Mesodermal cell (in vitro differentiated cells): ENCODE results near the gene PIGS. TPM values are rescaled to one million over a fixed set of nuclear protein-coding genes. Genes with fewer than 3 reads are reported as not detected.
"Not testable (repeated sequence)": the region's sequence is repeated elsewhere in the genome, so short reads cannot be mapped to it uniquely, and the experiment has no call there.

Experiments used
- H3K27ac ChIP-seq: 2 replicates; pipeline ENCODE4 v1.7.0; 2013; ENCODE audit warnings: mild to moderate bottlenecking, low read depth, low read length, moderate library complexity; ENCODE audit not compliant: severe bottlenecking
- H3K36me3 ChIP-seq: 2 replicates; pipeline ENCODE4 v1.7.1; 2013; ENCODE audit warnings: mild to moderate bottlenecking, low read length, moderate library complexity; ENCODE audit not compliant: control insufficient read depth, insufficient read depth
- H3K4me1 ChIP-seq: one replicate; pipeline ENCODE4 v1.7.1; 2013; ENCODE audit warnings: mild to moderate bottlenecking, low read length; ENCODE audit not compliant: insufficient read depth, control insufficient read depth, poor library complexity, severe bottlenecking
- H3K4me3 ChIP-seq: 2 replicates; pipeline ENCODE4 v1.7.0; 2013; ENCODE audit warnings: low read length, control low read depth, mild to moderate bottlenecking; ENCODE audit not compliant: insufficient read depth, poor library complexity, severe bottlenecking; ENCODE audit errors: extremely low read depth
- H3K9me3 ChIP-seq: 2 replicates; pipeline ENCODE4 v1.7.1; 2013; ENCODE audit warnings: mild to moderate bottlenecking, low read length, moderate library complexity; ENCODE audit not compliant: control insufficient read depth
- WGBS, 2 experiments: methylation state at CpG; one replicate each; pipeline ENCODE4 v1.1.5; 2013; ENCODE audit warnings: missing lambda C conversion rate in 2 of 2; ENCODE audit not compliant: insufficient coverage in 2 of 2; 5-methylcytosine and 5-hydroxymethylcytosine counted together
- polyA plus RNA-seq, 2 experiments: library from polyadenylated mRNA; stranded (reverse); fragments of 50-300 nt; gene quantifications; one replicate each; pipeline ENCODE4 v1.2.3, GENCODE V29; 2013

Gene PIGS
- 62.7 TPM for polyA plus RNA-seq (2013, experiment 1 of 2)
- polyA plus RNA-seq (2013, experiment 2 of 2) = 65.7 TPM

GRCh38 chr17:28571361-28572122, at the start of gene PIGS:
TSS of gene PIGS (minus strand) at chr17:28571524. CDS start at chr17:28571496, 28 bp downstream.
- Histone ChIP-seq H3K4me3 (peak within 1 kb of the TSS; percentile 93), H3K4me1 (peaks cover 4% of the 10 kb centered on the region), H3K36me3 (peaks cover 12% of the 10 kb centered on the region), H3K27ac (peak within 1 kb of the TSS; percentile 10), H3K9me3 (no peaks in the 10 kb centered on the region)
- WGBS, 2 experiments = 2 to 3% methylated on average over 35 to 40 of the region's 49 CpGs

GRCh38 chr17:28620010-28620409, 48.7 kb upstream of the PIGS start:
- Histone ChIP-seq H3K4me1 (no peaks in the 10 kb centered on the region), H3K9me3 (no peaks in the 10 kb centered on the region), H3K4me3 (no peak overlapping the region), H3K27ac (no peak overlapping the region), H3K36me3 (peaks cover 96% of the 10 kb centered on the region)
- WGBS, 2 experiments = 89 to 90% methylated on average over 2 of the region's 2 CpGs

GRCh38 chr17:28618464-28618863, 47.1 kb upstream of the PIGS start:
- H3K36me3 ChIP-seq = peaks cover 94% of the 10 kb centered on the region

GRCh38 chr17:28616281-28616680, 45.0 kb upstream of the PIGS start:
- peaks cover 94% of the 10 kb centered on the region for H3K36me3 ChIP-seq
- H3K4me1 ChIP-seq = no peaks in the 10 kb centered on the region
- H3K4me3 ChIP-seq = no peak overlapping the region
- 90 to 97% methylated on average over 5 to 6 of the region's 7 CpGs for WGBS, 2 experiments
- no peak overlapping the region for H3K27ac ChIP-seq
- no peaks in the 10 kb centered on the region for H3K9me3 ChIP-seq

More at GRCh38 chr17:28618464-28618863, 47.1 kb upstream of the PIGS start:
- 100% methylated on average over 1 of the region's 3 CpGs for WGBS, 2 experiments
- Histone ChIP-seq H3K9me3 (no peaks in the 10 kb centered on the region), H3K4me1 (no peaks in the 10 kb centered on the region), H3K4me3 (no peak overlapping the region), H3K27ac (no peak overlapping the region)

GRCh38 chr17:28615260-28615940, 44.1 kb upstream of the PIGS start:
- no peaks in the 10 kb centered on the region for H3K4me1 ChIP-seq
- no peak overlapping the region for H3K4me3 ChIP-seq
- H3K9me3 ChIP-seq = no peaks in the 10 kb centered on the region
- H3K27ac ChIP-seq = no peak overlapping the region
- WGBS, 2 experiments = 97 to 100% methylated on average over 3 of the region's 4 CpGs
- H3K36me3 ChIP-seq = peaks cover 94% of the 10 kb centered on the region

GRCh38 chr17:28613931-28614381, 42.6 kb upstream of the PIGS start, which contains the start of gene RSKR:
TSS of gene RSKR (minus strand) at chr17:28614185. CDS start at chr17:28614161, 24 bp downstream.
- WGBS, 2 experiments = 83 to 89% methylated on average over 2 to 5 of the region's 5 CpGs
- H3K36me3 ChIP-seq = peaks cover 94% of the 10 kb centered on the region

GRCh38 chr17:28612936-28613872, 41.9 kb upstream of the PIGS start:
- Histone ChIP-seq H3K27ac (peak overlapping the region; percentile 48), H3K36me3 (peaks cover 94% of the 10 kb centered on the region), H3K9me3 (no peaks in the 10 kb centered on the region), H3K4me3 (no peak overlapping the region), H3K4me1 (no peaks in the 10 kb centered on the region)
- WGBS, 2 experiments = 78 to 86% methylated on average over 3 to 4 of the region's 6 CpGs

More at GRCh38 chr17:28613931-28614381, 42.6 kb upstream of the PIGS start, which contains the start of gene RSKR:
- Histone ChIP-seq H3K4me1 (no peaks in the 10 kb centered on the region), H3K9me3 (no peaks in the 10 kb centered on the region), H3K4me3 (no peak within 1 kb of the TSS), H3K27ac (peak within 1 kb of the TSS; percentile 48)

- no peak overlapping the region for H3K4me3 ChIP-seq
- WGBS, 2 experiments = 88 to 100% methylated on average over 1 to 2 of the region's 2 CpGs
- peaks cover 92% of the 10 kb centered on the region for H3K36me3 ChIP-seq
- no peak overlapping the region for H3K27ac ChIP-seq
- H3K9me3 ChIP-seq = no peaks in the 10 kb centered on the region
- H3K4me1 ChIP-seq = no peaks in the 10 kb centered on the region
Measured at GRCh38 chr17:28612531-28612930, 41.2 kb upstream of the PIGS start.

GRCh38 chr17:28610376-28610775, 39.1 kb upstream of the PIGS start:
- Histone ChIP-seq H3K4me3 (no peak overlapping the region), H3K9me3 (no peaks in the 10 kb centered on the region), H3K27ac (no peak overlapping the region), H3K4me1 (no peaks in the 10 kb centered on the region), H3K36me3 (peaks cover 88% of the 10 kb centered on the region)
- 91 to 97% methylated on average over 7 to 8 of the region's 8 CpGs for WGBS, 2 experiments

- not testable (repeated sequence) for H3K4me3 ChIP-seq, H3K4me1 ChIP-seq, H3K27ac ChIP-seq, H3K9me3 ChIP-seq
- H3K36me3 ChIP-seq = peaks cover 31% of the 10 kb centered on the region
- WGBS, 2 experiments = 100% methylated on average over 1 of the region's 31 CpGs; no CpG with 5 or more reads in 1 of the 2 experiments
Measured at GRCh38 chr17:28604031-28604430, 32.7 kb upstream of the PIGS start.
